ENCODE data around the gene APOL4. TPM values are rescaled to one million over a fixed set of nuclear protein-coding genes. Genes with fewer than 3 reads are reported as not detected.

The APOL4 gene
- total RNA-seq = not detected in 2 replicates

GRCh38 chr22:36201630-36202319 is at the start of gene APOL4:
TSS of gene APOL4 (minus strand) at chr22:36201809. CDS start at chr22:36201734, 75 bp downstream.

GRCh38 chr22:36239401-36240171 is 38.0 kb upstream of the APOL4 start, which contains the start of gene APOL2:
TSS of gene APOL2 (minus strand) at chr22:36239527. CDS start at chr22:36233162, 6,365 bp downstream.

GRCh38 chr22:36160499-36160942 is 41.1 kb downstream of the APOL4 start, which contains the start of gene APOL3:
TSS of gene APOL3 (minus strand) at chr22:36160755. CDS start at chr22:36149055, 11,700 bp downstream.

Other genes starting within 250 kb of the APOL4 start
- 117 and 121 TPM in 2 replicates for gene RBFOX2, start 173.0 kb downstream of the APOL4 start, total RNA-seq
- 3.1 and 3.9 TPM in 2 replicates for gene APOL3, start 41.1 kb downstream of the APOL4 start, total RNA-seq
- gene APOL2, start 37.7 kb upstream of the APOL4 start, total RNA-seq = 11.9 and 13.4 TPM in 2 replicates
- gene APOL1, start 51.3 kb upstream of the APOL4 start, total RNA-seq = 0.34 and 0.59 TPM in 2 replicates
- 399 and 411 TPM in 2 replicates for gene MYH9, start 186.2 kb upstream of the APOL4 start, total RNA-seq